GM12878 (cell line): ENCODE measurements around the gene XRCC4. TPM values are rescaled to one million over a fixed set of nuclear protein-coding genes. Genes with fewer than 3 reads are reported as not detected.

ENCODE experiments used
- ATAC-seq: fragments of 200-7000 bp; cut with Tn5 transposase; 3 replicates; pipeline ENCODE4 v1.9.1; 2020; ENCODE audit warnings: mild to moderate bottlenecking, moderate library complexity
- BruUV-seq: library from RNA; stranded (reverse); fragments of 400-500 nt; replicated peaks from 2 replicates; lab custom pipeline; 2021; lab: Mats Ljungman, UMichigan
- CTCF ChIA-PET: fragments of 300-600 bp; sonication (Branson Sonifier 250); formaldehyde crosslinking; extraction: SDS; loops from one replicate; lab custom pipeline; 2021; ENCODE audit warnings: inconsistent platforms; lab: Yijun Ruan, JAX
- POLR2A ChIA-PET: fragments of 350-600 bp; formaldehyde crosslinking; extraction: SDS; loops from one replicate; lab custom pipeline; 2021; ENCODE audit warnings: inconsistent platforms; lab: Charles Lee
- RAD21 ChIA-PET: fragments of 300-600 bp; sonication (Branson Sonifier 250); formaldehyde crosslinking; loops from one replicate; lab custom pipeline; 2023; ENCODE audit warnings: antibody characterized with exemption; ENCODE audit not compliant: unreplicated experiment; lab: Charles Lee
- SMC1A ChIA-PET: fragments of 300-600 bp; sonication (Branson Sonifier 250); formaldehyde crosslinking; loops from one replicate; lab custom pipeline; 2023; ENCODE audit not compliant: unreplicated experiment, uncharacterized antibody; lab: Charles Lee
- DNase-seq: peaks from one replicate; pipeline ENCODE4 v3.0.0-alpha.2; 2011; ENCODE audit warnings: low read depth, low spot score
- FAIRE-seq: peaks from 3 replicates; lab custom pipeline; 2011; peaks lifted over from hg19 to GRCh38; lab: Jason Lieb, UNC
- H2AFZ ChIP-seq: 2 replicates; pipeline ENCODE4 v1.6.0; 2011; ENCODE audit warnings: low read depth, low read length, control low read depth; ENCODE audit not compliant: control insufficient read depth
- H3K27ac ChIP-seq: 2 replicates; pipeline ENCODE4 v1.5.1; 2011; ENCODE audit warnings: control low read depth; ENCODE audit not compliant: control insufficient read depth, insufficient read depth
- H3K27me3 ChIP-seq, 2 experiments: replicated peaks in 1 of 2; 2 replicates each; pipeline versions ENCODE4 v1.6.0 to v1.6.1; 2011; ENCODE audit warnings: low read length in 1 of 2; ENCODE audit not compliant: control insufficient read depth in 2 of 2, insufficient read depth in 2 of 2
- H3K36me3 ChIP-seq, 2 experiments: 2 replicates each; pipeline ENCODE4 v1.5.1; 2011; ENCODE audit warnings: low read length in 1 of 2; ENCODE audit not compliant: control insufficient read depth in 2 of 2, insufficient read depth in 2 of 2
- H3K4me1 ChIP-seq: 2 replicates; pipeline ENCODE4 v1.6.1; 2011; ENCODE audit warnings: mild to moderate bottlenecking, low read length, moderate library complexity, mixed read lengths; ENCODE audit not compliant: control insufficient read depth, insufficient read depth
- H3K4me2 ChIP-seq: 2 replicates; pipeline ENCODE4 v1.6.0; 2011; ENCODE audit warnings: control low read depth; ENCODE audit not compliant: control insufficient read depth, insufficient read depth
- H3K4me3 ChIP-seq: fragments of 200-600 bp; sonication (generic); 2 replicates; pipeline ENCODE4 v1.5.1; 2016
- H3K79me2 ChIP-seq: 2 replicates; pipeline ENCODE4 v1.6.0; 2011; ENCODE audit warnings: low read length; ENCODE audit not compliant: control insufficient read depth, insufficient read depth
- H3K9ac ChIP-seq: 2 replicates; pipeline ENCODE4 v1.8.0; 2011; ENCODE audit warnings: low read length, control low read depth, mixed read lengths; ENCODE audit not compliant: control insufficient read depth, insufficient read depth
- H3K9me3 ChIP-seq: replicated peaks from 3 replicates; pipeline ENCODE4 v1.5.1; 2011; ENCODE audit warnings: mild to moderate bottlenecking, low read length; ENCODE audit not compliant: control insufficient read depth, insufficient read depth
- H4K20me1 ChIP-seq: 2 replicates; pipeline ENCODE4 v1.6.0; 2011; ENCODE audit not compliant: control insufficient read depth, insufficient read depth
- CREB1 ChIP-seq: IDR thresholded peaks from 2 replicates; pipeline ENCODE4 v1.6.1; 2012; ENCODE audit warnings: low read depth, mild to moderate bottlenecking, inconsistent platforms
- EZH2 ChIP-seq: IDR thresholded peaks from 2 replicates; pipeline ENCODE4 v1.6.1; 2012; ENCODE audit warnings: low read depth, mild to moderate bottlenecking, control low read depth, inconsistent platforms, low read length, borderline replicate concordance; ENCODE audit not compliant: control insufficient read depth
- MXI1 ChIP-seq: fragments of 150-350 bp; IDR thresholded peaks from 2 replicates; pipeline ENCODE4 v1.6.1; 2011; ENCODE audit warnings: low read depth, mild to moderate bottlenecking, inconsistent platforms, low read length, improper control_type of control experiment
- NFYA ChIP-seq: IDR thresholded peaks from 2 replicates; pipeline ENCODE4 v1.6.1; 2011; ENCODE audit warnings: low read depth, mild to moderate bottlenecking, low read length, improper control_type of control experiment, borderline replicate concordance
- RB1 ChIP-seq: fragments of 450-650 bp; formaldehyde crosslinking; IDR thresholded peaks from 2 replicates; pipeline ENCODE4 v1.6.1; 2017; ENCODE audit warnings: mild to moderate bottlenecking, borderline replicate concordance
- USF2 ChIP-seq: IDR thresholded peaks from 2 replicates; pipeline ENCODE4 v1.6.1; 2011; ENCODE audit warnings: low read depth, low read length, improper control_type of control experiment, borderline replicate concordance
- YY1 ChIP-seq: IDR thresholded peaks from 2 replicates; pipeline ENCODE4 v1.6.1; 2011; ENCODE audit warnings: low read depth, mild to moderate bottlenecking, low read length
- WGBS: methylation state at CpG from one replicate; pipeline ENCODE4 v1.1.6; 2016; ENCODE audit warnings: low lambda C conversion rate; ENCODE audit not compliant: insufficient replicate concordance, insufficient coverage; ENCODE audit errors: missing lambda C conversion rate; 5-methylcytosine and 5-hydroxymethylcytosine counted together
- in situ Hi-C: fragments of 300-500 bp; cut with MboI; formaldehyde crosslinking; loops from 9 replicates; pipeline ENCODE4 v1.14.3; 2018; ENCODE audit warnings: mixed read lengths
- intact Hi-C: fragments of 100-400 bp; cut with micrococcal nuclease; formaldehyde crosslinking; loops from one replicate; pipeline ENCODE4 v1.14.2; 2022; ENCODE audit not compliant: unreplicated experiment
- polyA plus RNA-seq, 11 experiments: library from polyadenylated mRNA; depleted of rRNA in 4 of 11; unstranded in 6 of 11; stranded (reverse) in 5 of 11; fragments of >200 nt; fragmentation: Nextera tagmentation in 4 of 11; fragmentation: Illumina TruSeq in 1 of 11; extraction: Ambion mirVana in 4 of 11; extraction: Trizol in 1 of 11; gene quantifications; 1 replicate in 1 of 11; 2 replicates in 10 of 11; pipeline versions ENCODE4 v1.2.1 to v1.2.3, GENCODE V29; 2011 to 2016; ENCODE audit warnings: inconsistent platforms in 2 of 11, missing spikeins in 2 of 11, low read depth in 1 of 11
- total RNA-seq, 4 experiments: library from RNA; depleted of rRNA in 3 of 4; stranded (reverse); fragments of >200 nt in 3 of 4; fragmentation: Illumina TruSeq in 1 of 4; extraction: Trizol in 1 of 4; gene quantifications; 2 replicates each; pipeline versions ENCODE4 v1.2.1 to v1.2.3, GENCODE V29; 2013 to 2021

The XRCC4 gene
- total and polyA plus RNA-seq, 10 of the 15 experiments (the other 5 are each of a cell fraction or from before 2014, with no cell fraction given) = 12.1 to 53.6 (median 25.8) TPM

- TF ChIP-seq EZH2 (no peak), RB1 (no peak), NFYA (no peak)
- TF ChIP-seq, all 136 proteins: peak for 0
Observed at GRCh38 chr5:83038924-83039323, 38.4 kb upstream of the XRCC4 start (continued).

GRCh38 chr5:83042507-83042906 is 34.8 kb upstream of the XRCC4 start:
- ChIA-PET CTCF (no interaction called here), SMC1A (interaction anchor here (1.1 kb wide), 1 partner anchor 9 kb away, joined by 4 read pairs; no protein-coding TSS in a partner anchor), POLR2A (no interaction called here), RAD21 (no interaction called here)
- Histone ChIP-seq H3K27ac (no peak overlapping the region), H3K27me3 (no peaks in the 10 kb centered on the region), H3K36me3 (no peaks in the 10 kb centered on the region; a peak in 1 of 4 replicates), H3K4me1 (no peaks in the 10 kb centered on the region), H3K79me2 (no peaks in the 10 kb centered on the region), H2AFZ (no peak overlapping the region), H4K20me1 (no peaks in the 10 kb centered on the region), H3K9ac (no peak overlapping the region), H3K9me3 (no peaks in the 10 kb centered on the region), H3K4me3 (no peak overlapping the region), H3K4me2 (no peak overlapping the region)
- no TSS peak for BruUV-seq
- intact Hi-C loops = no loop called here
- in situ Hi-C loops = no loop called here
- TF ChIP-seq CREB1 (no peak), USF2 (no peak), YY1 (no peak), MXI1 (no peak)
- 78% methylated on average over 3 of the region's 3 CpGs for WGBS
- ATAC-seq (no peak), DNase-seq (no peak), FAIRE-seq (no peak)
